ENCODE measurements around the gene CMPK1. TPM values are rescaled to one million over a fixed set of nuclear protein-coding genes. Genes with fewer than 3 reads are reported as not detected.

Gene CMPK1
- total and polyA plus RNA-seq, 9 donors, result 38.8 to 109 (median 64.1) TPM

GRCh38 chr1:47405697-47406096 is 72.1 kb downstream of the CMPK1 start:
- DNase-seq, result no peak
- H3K27me3 ChIP-seq, result no peaks in the 10 kb centered on the region
- H3K4me1 ChIP-seq (ENCODE audit: insufficient read depth), result no peaks in the 10 kb centered on the region
- no peaks in the 10 kb centered on the region for H3K36me3 ChIP-seq
- no peaks in the 10 kb centered on the region for H3K9me3 ChIP-seq
- intact Hi-C loops (cut with DNase I), result no loop called here
- TF ChIP-seq POLR2A (IDR thresholded peaks at IDR 0.05) (no peak), EP300 (IDR thresholded peaks at IDR 0.05) (no peak), CTCF (IDR thresholded peaks at IDR 0.05) (no peak)
- 16 to 35% (median 23%) methylated on average over 5 of the region's 5 CpGs for WGBS, 3 donors
- H3K4me3 ChIP-seq, result no peak overlapping the region
- H3K27ac ChIP-seq, result no peak overlapping the region

GRCh38 chr1:47406966-47407365 is 73.4 kb downstream of the CMPK1 start:
- Histone ChIP-seq H3K4me3 (no peak overlapping the region), H3K9me3 (no peaks in the 10 kb centered on the region), H3K36me3 (no peaks in the 10 kb centered on the region), H3K27ac (no peak overlapping the region), H3K4me1 (ENCODE audit: insufficient read depth) (no peaks in the 10 kb centered on the region), H3K27me3 (no peaks in the 10 kb centered on the region)
- no peak for DNase-seq
- intact Hi-C loops (cut with DNase I), result no loop called here
- 84 to 89% (median 88%) methylated on average over 5 of the region's 5 CpGs for WGBS, 3 donors
- TF ChIP-seq EP300 (IDR thresholded peaks at IDR 0.05) (no peak), CTCF (IDR thresholded peaks at IDR 0.05) (no peak), POLR2A (IDR thresholded peaks at IDR 0.05) (no peak)

- Histone ChIP-seq H3K36me3 (no peaks in the 10 kb centered on the region), H3K9me3 (no peaks in the 10 kb centered on the region), H3K4me3 (no peak overlapping the region), H3K27me3 (no peaks in the 10 kb centered on the region), H3K4me1 (ENCODE audit: insufficient read depth) (no peaks in the 10 kb centered on the region), H3K27ac (no peak overlapping the region)
- DNase-seq, result no peak
- intact Hi-C loops (cut with DNase I), result no loop called here
- no peak for TF ChIP-seq POLR2A (IDR thresholded peaks at IDR 0.05)
- TF ChIP-seq EP300 (IDR thresholded peaks at IDR 0.05), result no peak
- no peak for TF ChIP-seq CTCF (IDR thresholded peaks at IDR 0.05)
- WGBS, 3 donors, result 80 to 88% (median 82%) methylated on average over 3 of the region's 3 CpGs
Observed at GRCh38 chr1:47407481-47407880, 73.9 kb downstream of the CMPK1 start.

GRCh38 chr1:47409311-47410067 is 75.9 kb downstream of the CMPK1 start:
- intact Hi-C loops (cut with DNase I), result no loop called here
- Histone ChIP-seq H3K27me3 (no peaks in the 10 kb centered on the region), H3K4me1 (ENCODE audit: insufficient read depth) (no peaks in the 10 kb centered on the region), H3K27ac (no peak overlapping the region), H3K9me3 (no peaks in the 10 kb centered on the region), H3K36me3 (no peaks in the 10 kb centered on the region), H3K4me3 (no peak overlapping the region)
- WGBS, 3 donors, result 24 to 38% (median 31%) methylated on average over 12 of the region's 12 CpGs
- DNase-seq, result no peak
- no peak for TF ChIP-seq CTCF (IDR thresholded peaks at IDR 0.05)
- TF ChIP-seq POLR2A (IDR thresholded peaks at IDR 0.05), result no peak
- TF ChIP-seq EP300 (IDR thresholded peaks at IDR 0.05), result no peak

Data from ovary (tissue), 9 donors.